ENCODE results near the gene USP6NL. TPM values are rescaled to one million over a fixed set of nuclear protein-coding genes. Genes with fewer than 3 reads are reported as not detected.
A peak's percentile ranks its signal among the peaks of the same experiment; 100 is the strongest.

Gene USP6NL
- total and polyA plus RNA-seq, 2 of the 13 experiments (the other 11 are each of a cell fraction or from before 2014, with no cell fraction given) = 10.5 to 22.9 TPM

DNA sequence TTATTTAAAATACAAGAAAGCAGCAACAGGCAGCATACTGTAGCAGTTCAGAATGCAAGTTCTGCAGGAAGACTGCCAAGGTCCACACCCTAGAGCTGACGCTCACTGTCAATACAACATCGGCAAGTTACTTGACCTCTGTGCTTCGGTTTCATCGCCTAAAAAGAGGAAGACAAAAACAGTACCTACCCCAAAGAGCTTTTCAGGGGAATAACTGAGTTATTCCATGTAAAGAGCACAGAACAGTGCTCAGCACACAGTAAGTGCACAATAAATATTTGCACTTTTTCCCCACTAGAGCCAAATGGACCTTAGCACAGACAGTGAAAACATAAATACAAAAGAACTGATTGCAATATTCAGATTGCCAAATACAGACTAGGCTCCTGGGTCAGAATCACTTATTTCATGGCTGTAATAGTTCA lies 88.6 kb downstream of the USP6NL start (continued):
- TF ChIP-seq ZNF691 (CRISPR knock-in tag; IDR thresholded peaks at IDR 0.05; ENCODE audit: borderline replicate concordance, low read depth) (peak; percentile 100), PHF8 (CRISPR knock-in tag; IDR thresholded peaks at IDR 0.05) (no peak), DPF2 (CRISPR knock-in tag; IDR thresholded peaks at IDR 0.05; ENCODE audit: borderline replicate concordance, low read depth) (peak; percentile 67; the same call in 1 of the 2 replicates), ZNF441 (CRISPR knock-in tag; IDR thresholded peaks at IDR 0.05; ENCODE audit: borderline replicate concordance) (no peak), REPIN1 (CRISPR knock-in tag; IDR thresholded peaks at IDR 0.05; ENCODE audit: borderline replicate concordance, low read depth) (0 out of 2 replicates have a peak, but pooled peaks have one; percentile 44), ZFP41 (CRISPR knock-in tag; IDR thresholded peaks at IDR 0.05; ENCODE audit: borderline replicate concordance) (no peak), STAG1 (CRISPR knock-in tag; IDR thresholded peaks at IDR 0.05) (no peak; the same call in 1 of the 2 replicates), FOXA3 (CRISPR knock-in tag; IDR thresholded peaks at IDR 0.05) (peak; percentile 65; the same call in 1 of the 2 replicates), ZNF280D (CRISPR knock-in tag; IDR thresholded peaks at IDR 0.05) (0 out of 2 replicates have a peak, but pooled peaks have one; percentile 52), ZNF205 (CRISPR knock-in tag; IDR thresholded peaks at IDR 0.05) (peak; percentile 100)
- TF ChIP-seq, protein P1, sequence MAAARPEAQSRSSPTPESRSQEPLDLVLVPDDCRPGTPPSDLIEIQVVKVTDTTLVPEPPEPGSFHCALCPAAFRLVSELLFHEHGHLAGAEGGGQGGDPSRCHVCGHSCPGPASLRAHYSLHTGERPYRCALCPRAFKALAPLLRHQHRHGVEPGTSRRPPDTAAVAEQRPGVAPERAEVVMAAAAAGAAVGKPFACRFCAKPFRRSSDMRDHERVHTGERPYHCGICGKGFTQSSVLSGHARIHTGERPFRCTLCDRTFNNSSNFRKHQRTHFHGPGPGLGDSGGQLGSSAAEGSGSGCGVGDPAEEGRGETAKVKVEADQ (CRISPR knock-in tag; IDR thresholded peaks at IDR 0.05; ENCODE audit: borderline replicate concordance) = peak; percentile 86
- TF ChIP-seq, protein P2, sequence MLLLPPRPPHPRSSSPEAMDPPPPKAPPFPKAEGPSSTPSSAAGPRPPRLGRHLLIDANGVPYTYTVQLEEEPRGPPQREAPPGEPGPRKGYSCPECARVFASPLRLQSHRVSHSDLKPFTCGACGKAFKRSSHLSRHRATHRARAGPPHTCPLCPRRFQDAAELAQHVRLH (CRISPR knock-in tag; IDR thresholded peaks at IDR 0.05; ENCODE audit: borderline replicate concordance, low read depth) = peak; percentile 22; the same call in 1 of the 2 replicates
- TF ChIP-seq, protein P3, sequence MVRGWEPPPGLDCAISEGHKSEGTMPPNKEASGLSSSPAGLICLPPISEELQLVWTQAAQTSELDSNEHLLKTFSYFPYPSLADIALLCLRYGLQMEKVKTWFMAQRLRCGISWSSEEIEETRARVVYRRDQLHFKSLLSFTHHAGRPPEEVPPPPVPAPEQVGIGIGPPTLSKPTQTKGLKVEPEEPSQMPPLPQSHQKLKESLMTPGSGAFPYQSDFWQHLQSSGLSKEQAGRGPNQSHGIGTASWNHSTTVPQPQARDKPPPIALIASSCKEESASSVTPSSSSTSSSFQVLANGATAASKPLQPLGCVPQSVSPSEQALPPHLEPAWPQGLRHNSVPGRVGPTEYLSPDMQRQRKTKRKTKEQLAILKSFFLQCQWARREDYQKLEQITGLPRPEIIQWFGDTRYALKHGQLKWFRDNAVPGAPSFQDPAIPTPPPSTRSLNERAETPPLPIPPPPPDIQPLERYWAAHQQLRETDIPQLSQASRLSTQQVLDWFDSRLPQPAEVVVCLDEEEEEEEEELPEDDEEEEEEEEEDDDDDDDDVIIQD (CRISPR knock-in tag; IDR thresholded peaks at IDR 0.05; ENCODE audit: low read depth) = peak; percentile 65; the same call in 1 of the 2 replicates

All from HepG2 (cell line).